HG02970 (cell line): ENCODE results near the gene TANC1.

ENCODE experiments used
- ATAC-seq: cut with Tn5 transposase; IDR thresholded peaks from one replicate; pipeline ENCODE4 v1.9.1; 2021; ENCODE audit warnings: mild to moderate bottlenecking, moderate library complexity, moderate number of reproducible peaks; ENCODE audit not compliant: unreplicated experiment, low FRiP score

Gene TANC1

DNA sequence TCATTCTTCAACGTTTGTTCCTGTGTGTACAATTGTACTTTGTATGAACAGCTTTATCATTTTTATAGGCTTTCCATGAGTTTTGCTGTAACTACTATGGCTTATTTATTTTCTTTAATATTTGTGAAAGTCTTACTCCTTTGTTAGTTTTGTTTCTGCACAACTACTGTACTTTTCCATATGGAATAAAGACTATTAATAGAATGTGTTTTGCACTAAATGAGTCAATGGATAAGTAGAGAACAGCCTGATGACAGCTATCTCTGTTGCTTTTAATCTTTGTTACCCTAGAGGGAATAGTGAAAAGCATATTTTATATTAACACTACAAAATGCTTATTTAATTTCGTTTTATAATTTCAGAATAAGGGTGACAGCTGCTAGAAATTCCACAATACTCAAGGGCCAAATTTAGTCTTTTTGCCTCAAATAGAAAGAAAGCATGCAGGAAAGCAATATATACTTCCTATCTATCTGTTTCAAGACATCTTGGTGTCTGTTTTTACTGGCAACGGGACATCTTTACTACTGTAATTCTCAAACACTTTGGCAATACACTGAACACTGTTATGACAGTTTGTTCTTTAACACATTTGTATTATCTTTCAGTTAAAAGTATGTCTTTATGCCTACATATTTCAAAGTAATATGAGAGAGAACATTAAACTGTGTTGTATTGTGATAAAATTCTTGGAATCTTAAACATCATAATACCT is 264.2 kb downstream of the TANC1 start:
- ATAC-seq, result no peak

DNA sequence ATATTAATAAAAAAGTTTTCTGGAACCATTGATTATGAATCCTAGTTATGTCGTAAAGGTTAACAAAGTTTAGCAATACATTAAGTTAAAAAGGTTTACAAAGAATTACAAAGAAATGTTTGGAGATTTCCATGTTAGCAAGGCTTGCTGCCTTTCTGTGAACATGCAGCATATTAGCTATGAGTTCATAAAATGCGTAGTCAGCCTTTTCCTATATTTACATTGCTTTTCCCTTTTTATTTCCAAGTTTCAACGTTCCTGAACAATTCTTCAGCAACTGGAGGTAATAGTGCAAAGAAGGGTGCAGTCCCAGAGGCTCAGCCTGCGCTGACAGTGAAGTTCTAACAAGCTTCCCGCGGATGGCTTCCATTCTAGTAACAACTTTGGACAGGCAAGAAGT is 266.4 kb downstream of the TANC1 start:
- ATAC-seq, result no peak

DNA sequence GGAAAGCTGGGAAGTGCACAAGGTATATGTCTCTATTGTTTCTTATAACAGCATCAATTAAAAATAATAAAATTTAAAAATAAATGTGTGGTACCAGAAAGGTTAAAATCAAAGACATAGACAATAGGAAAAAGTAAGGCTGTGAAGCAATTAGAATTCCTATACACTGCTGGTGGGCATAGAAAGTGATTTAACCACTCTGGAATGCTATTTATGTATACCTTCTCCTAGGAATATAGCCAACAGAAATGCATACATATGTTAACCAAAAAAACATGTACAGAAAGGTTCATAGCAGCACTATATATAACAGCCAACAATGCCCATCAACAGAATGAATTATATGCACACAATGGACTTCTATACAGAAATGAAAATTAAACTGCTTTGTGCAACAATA is 275.1 kb downstream of the TANC1 start:
- ATAC-seq, result no peak

DNA sequence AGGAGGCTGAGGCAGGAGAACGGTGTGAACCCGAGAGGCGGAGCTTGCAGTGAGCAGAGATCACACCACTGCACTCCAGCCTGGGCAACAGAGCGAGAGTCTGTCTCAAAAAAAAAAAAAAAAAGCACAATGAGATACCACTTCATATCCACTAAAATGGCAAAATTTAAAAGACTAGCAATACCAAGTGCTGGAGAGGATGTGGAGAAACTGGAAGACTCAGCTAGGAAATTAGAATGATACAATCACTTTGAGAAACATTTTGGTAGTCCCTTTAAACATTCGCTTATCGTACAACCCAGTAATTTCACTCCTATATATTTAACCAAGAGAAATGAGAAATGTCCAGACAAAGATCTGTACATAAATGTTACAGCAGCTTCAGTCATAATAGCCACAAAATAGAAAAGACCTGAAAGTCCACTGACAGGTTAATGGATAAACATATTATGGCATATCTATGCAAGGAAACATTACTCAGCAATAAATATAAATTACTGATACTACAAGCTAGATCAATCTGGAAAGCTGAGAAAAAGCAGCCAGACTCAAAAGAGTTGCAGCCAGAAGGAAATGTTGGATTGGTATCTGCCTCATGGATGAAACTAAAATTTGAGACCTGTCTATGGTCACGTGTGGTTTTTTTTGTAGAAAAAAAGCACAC is 278.0 kb downstream of the TANC1 start:
- ATAC-seq, result no peak

DNA sequence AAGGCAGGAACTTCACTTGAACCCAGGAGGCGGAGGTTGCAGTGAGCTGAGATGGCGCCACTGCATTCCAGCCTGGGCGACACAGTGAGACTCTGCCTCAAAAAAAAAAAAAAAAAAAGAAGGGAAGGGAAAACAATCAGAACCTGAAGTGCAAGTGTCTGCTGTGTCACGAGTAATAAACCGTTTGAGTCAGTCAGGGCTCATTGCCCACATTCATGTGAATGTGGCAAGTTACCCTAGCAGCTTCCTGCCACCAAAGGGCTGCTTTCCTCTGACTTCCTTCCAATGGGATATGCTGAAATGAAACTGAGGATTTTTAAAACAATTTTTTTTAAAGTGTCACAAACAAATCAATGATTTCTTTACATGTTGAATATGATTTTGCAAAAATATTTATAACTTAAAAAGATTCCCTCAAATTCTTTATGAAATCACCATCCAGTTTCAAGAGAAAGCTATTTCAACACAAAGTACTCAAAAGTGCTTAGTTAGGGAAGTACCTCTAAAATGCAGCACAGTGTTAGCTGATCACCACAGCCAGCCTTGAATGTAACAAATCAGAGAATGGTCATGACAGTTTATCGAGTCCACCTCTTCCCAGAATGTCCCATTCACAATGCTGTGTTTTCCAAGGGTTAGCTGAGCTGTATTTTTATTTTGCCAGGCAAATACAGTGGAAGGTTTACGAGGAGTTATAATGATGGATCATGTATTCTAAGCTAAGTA is 281.7 kb downstream of the TANC1 start:
- ATAC-seq, result no peak

DNA sequence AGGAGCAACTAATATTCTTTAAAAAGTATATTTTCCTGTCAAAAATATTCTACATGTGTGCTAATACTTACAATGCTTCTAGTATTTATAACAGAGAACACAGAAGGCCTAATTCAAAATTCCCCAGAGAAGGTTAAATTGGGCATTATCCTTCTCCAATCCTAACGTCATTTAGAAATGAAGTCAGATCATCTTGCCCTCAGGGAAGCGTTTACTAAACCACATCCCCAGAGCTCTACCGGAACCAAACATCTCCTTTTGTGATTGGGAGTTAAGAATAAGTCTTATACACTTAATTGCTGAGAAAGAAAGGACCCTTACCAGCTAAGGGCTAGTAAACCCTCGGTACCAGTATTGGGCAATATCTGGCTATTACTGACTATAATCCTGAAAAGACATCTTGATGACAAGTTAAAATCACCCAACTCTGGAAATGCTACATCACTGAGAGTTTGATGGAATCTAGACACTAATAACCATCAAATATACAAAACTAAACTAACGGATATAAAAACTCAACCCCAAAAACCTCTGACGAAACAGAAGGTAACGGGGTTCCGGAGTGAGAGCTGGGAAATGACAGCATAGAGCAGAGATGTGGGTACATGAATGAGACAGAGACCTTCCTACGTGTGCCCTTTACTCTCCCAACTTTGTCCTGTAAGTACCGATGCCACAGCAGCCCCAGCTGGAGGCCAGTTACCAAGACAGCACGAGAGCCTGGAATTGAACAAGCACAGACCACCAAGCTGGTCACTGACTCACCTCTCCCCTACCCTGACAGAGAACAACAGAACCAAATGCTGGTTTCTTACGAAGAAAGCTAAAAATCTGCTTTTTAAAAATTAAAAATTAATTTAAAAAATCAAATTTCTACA is 283.1 kb downstream of the TANC1 start:
- no peak for ATAC-seq

DNA sequence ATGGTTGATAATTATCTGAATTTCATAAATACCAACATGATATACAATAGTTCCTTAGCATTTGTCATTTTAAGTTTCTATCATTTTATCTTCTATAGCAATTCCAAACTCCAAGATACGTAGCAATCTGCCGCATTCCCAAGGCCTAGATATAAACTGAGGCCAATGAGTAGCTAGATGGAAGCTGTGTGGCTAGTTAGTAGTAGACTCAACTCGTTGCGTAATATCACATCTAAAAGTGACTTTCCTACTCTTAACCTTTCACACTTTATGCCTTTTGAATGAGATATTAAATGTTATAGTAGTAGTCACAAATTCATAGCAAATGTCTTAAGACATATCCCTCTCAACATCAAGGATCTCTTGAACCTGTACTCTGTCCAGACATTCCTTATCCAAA is 284.5 kb downstream of the TANC1 start:
- ATAC-seq, result no peak

DNA sequence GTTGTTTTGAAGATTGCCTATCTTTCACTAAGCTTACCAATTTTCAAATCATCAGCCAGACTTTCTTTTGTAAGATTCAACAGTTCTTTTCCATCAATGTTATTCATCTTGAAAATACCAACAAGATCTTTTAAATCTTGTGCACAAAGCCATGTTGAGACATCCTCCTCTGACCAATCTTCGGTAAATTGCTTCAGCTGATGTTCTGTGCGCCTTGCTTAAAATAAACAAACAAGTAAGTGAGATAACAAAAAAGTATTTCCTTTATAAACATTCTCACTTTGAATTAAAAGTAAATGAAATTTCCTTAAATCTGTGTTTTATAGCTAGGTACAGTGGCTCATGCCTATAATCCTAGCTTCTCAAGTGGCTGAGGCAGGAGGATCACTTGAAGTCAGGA is 287.7 kb downstream of the TANC1 start:
- no peak for ATAC-seq

DNA sequence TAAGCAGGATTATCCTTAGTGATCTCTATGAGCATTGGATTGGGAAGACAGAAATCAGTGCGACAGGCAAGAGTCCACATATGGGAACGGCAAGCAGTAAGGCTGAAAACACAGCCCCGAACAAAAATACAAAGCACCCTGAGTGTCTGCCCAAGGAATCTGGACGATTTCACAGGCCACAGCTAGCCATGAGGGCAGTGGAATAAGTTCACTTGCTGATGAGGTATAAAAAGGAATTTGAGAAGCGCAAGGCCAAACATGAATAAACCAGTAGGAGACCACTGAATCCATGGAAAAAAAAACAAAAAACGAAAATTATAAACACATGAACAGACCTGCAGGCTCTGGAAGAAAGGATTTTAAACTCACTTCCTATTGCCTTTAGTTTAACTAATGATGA is 293.8 kb downstream of the TANC1 start:
- no peak for ATAC-seq

DNA sequence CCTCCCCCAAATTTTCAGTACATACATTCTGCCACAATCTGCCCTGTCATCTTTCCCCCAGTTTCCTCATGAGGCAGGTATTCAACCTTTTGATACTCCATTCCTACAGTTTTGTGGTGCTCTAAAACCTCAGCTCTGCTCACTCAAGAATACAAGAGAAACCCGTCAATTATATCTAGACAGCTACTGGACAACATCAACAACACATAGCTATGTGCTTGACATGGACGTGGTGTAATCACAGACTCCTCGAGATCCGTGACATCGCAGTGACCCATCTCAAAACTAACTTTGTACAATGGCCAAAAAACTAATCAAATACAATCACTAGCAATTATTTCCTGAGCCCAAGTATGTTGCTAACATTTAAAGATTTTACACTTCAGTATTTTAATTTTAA is 294.5 kb downstream of the TANC1 start:
- ATAC-seq, result no peak

DNA sequence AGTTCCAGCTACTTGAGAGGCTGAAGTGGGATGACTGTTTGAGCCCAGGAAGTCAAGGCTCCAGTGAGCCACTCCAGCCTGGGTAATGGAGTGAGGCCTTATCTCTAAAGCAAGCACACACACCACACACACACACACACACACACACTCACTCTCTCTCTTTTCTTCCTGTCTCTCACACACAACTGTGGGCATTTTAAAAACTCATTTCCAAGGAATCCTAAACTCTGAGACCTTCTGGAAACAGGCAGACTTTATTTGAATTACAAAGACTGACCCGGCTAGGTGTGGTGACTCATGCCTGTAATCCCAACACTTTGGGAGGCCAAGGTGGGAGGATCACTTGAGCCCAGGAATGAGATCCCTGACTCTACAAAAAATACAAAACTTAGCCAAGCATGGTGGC is 296.7 kb downstream of the TANC1 start:
- ATAC-seq, result no peak

DNA sequence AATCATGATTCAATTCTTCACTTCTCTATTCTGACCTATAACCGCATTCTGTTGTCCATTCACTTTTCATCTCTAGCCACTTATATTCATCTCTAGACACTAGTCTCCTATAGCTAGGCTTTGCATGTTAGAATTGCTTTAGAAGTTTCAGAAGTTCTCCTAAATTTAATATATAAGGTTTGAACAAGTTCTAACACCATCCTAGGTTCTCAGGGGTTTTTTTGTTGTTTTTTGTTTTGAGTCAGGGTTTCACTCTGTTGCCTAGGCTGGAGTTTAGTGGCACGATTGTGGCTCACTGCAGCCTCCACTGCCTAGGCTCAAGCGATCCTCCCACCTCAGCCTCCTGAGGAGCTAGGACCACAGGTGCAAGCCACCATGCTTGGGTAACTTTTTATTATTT is 298.1 kb downstream of the TANC1 start:
- ATAC-seq, result no peak

DNA sequence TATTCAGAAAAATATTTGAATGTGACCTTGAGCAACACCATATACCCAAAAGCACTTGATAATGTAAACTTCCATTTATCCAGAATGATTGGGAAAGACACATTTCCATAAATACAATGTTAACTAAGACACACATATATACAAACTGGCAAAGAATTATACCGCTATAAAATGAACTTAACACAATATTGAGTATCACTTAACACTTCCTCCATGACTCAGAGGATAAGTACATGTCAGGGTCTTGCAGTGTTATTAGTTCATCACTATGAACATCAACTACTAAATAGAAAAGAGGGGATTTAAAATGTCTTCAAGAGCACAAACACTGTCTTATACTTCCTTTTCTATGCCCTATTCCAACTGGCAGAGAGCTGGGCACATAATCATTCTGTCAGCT is 299.5 kb downstream of the TANC1 start:
- no peak for ATAC-seq

DNA sequence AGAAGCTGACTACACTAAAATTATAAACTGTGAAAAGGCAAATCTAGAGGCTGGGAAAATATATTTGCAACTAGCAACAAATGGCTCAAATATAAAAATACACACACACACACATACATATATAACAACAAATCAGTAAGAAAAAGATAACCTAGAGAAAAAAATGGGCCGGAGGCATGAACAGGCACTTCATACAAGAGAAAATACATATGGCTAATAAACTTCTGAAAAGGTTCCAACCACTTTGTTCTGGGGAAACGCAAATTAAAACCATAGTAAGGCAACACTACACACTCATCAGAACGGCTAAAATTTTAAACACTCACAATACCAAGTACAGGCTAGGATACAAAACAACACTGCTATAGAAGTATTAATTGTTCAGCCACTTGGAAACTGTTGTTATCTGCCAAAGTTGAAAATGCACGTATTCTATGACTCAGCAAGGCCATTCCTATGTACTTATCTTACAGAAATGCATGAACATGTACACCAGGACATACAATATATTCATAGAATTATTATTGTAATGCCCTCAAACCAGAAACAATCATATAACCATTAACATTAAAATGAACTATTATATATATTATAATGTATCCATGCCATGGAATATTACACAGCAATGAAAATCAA is 302.4 kb downstream of the TANC1 start:
- ATAC-seq, result no peak

DNA sequence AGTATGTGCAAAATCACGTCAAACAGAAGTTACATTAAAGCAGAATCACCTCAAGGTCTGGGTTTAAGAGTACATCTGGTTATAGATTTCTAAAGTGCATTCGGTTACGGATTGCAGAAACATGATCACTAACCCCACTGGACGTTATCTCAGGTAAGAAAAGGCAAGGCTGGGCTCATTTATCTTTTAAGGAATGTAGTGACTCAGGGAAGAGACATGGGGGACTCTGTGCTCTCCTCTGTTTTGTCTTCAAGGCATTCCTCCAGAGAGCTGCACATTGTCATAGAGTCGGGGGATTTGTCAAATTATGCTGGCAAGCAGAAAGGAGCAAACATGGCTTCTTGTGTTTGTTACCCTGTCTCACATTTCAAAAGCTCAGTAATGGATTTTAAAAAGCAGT is 303.7 kb downstream of the TANC1 start:
- no peak for ATAC-seq

DNA sequence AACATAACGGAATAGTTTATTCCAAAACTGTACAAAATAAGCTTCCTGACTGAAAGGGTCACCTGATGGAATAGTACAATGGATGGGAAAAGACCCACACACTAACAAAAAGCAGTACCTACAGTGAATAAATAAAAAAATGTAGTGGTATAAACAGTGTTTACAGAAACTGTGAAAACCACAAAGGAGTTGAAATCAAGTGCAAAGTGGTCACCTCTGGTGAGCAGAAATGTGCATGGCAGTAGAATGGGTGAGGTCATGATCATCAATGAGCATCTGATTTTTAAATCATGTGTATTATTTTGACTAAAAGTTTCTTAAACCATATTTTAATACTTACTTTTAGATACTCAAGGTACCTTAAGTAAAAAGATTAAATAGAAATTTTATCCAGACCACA is 306.7 kb downstream of the TANC1 start:
- ATAC-seq, result no peak

DNA sequence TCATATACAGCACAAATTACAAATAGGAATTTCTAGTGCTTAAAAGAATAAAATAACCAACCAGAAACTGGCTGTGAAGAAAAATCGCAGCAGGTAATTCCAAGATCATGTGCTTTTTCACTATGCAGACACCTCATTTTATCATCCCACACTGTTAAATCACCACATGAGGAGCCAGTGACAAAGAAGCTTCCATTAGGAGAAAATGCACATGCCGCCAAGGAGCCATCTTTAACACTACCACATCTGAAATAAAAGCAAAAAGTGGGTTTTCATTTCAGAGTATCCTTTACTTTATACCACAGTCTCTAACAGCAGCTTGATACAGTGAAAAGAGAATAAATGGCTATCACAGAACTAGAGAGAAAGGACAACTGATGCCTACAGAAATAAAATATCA is 311.3 kb downstream of the TANC1 start:
- ATAC-seq, result no peak

DNA sequence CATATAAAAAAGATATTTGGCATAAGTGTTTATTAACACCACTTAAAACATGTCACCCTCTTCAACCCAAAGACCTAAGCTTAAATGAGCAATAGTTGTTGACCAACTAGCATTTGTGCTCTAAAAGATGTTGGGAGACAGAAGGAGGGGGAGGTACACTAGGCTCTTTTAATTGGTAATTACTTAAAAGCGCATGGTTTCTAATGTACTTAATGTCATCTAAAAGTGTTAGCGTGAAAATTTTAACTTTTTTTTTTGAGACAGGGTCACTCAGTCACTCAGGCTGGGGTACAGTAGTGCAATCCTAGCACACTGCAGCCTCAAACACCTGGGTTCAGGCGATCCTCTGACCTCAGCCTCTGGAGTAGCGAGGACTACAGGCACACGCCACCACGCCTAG is 312.6 kb downstream of the TANC1 start:
- ATAC-seq, result no peak
